Activated T-cell treated with anti-CD3 and anti-CD28 coated beads for 24 hours (primary cell): ENCODE results near the gene ISL2.

Experiments
- DNase-seq: peaks from one replicate; pipeline ENCODE4 v3.0.0-alpha.2; 2020; ENCODE audit warnings: low read depth

Gene ISL2

GRCh38 chr15:76342058-76342381, 5.4 kb downstream of the ISL2 start:
- no peak for DNase-seq

- no peak for DNase-seq
Measured at GRCh38 chr15:76342382-76343201, 6.0 kb downstream of the ISL2 start.

- DNase-seq, result no peak
Measured at GRCh38 chr15:76343313-76343996, 6.9 kb downstream of the ISL2 start.

GRCh38 chr15:76344893-76345582, 8.5 kb downstream of the ISL2 start:
- DNase-seq, result no peak

GRCh38 chr15:76345583-76345879, 9.0 kb downstream of the ISL2 start:
- no peak for DNase-seq

GRCh38 chr15:76345880-76346668, 9.5 kb downstream of the ISL2 start:
- no peak for DNase-seq

- no peak for DNase-seq
Measured at GRCh38 chr15:76346669-76347481, 10.3 kb downstream of the ISL2 start.

- no peak for DNase-seq
Measured at GRCh38 chr15:76347482-76348055, 11.0 kb downstream of the ISL2 start.

GRCh38 chr15:76349301-76350070, 12.9 kb downstream of the ISL2 start:
- no peak for DNase-seq

GRCh38 chr15:76353023-76353577, 16.5 kb downstream of the ISL2 start:
- DNase-seq, result no peak

- DNase-seq, result no peak
Measured at GRCh38 chr15:76353903-76354302, 17.3 kb downstream of the ISL2 start.

- DNase-seq, result no peak
Measured at GRCh38 chr15:76354823-76355440, 18.4 kb downstream of the ISL2 start.

- no peak for DNase-seq
Measured at GRCh38 chr15:76358453-76358852, 21.9 kb downstream of the ISL2 start.

- no peak for DNase-seq
Measured at GRCh38 chr15:76359152-76359551, 22.6 kb downstream of the ISL2 start.

- DNase-seq, result no peak
Measured at GRCh38 chr15:76360416-76360815, 23.8 kb downstream of the ISL2 start.

GRCh38 chr15:76363251-76363650, 26.7 kb downstream of the ISL2 start:
- no peak for DNase-seq

GRCh38 chr15:76366714-76367113, 30.1 kb downstream of the ISL2 start:
- no peak for DNase-seq

GRCh38 chr15:76368122-76368621, 31.6 kb downstream of the ISL2 start:
- no peak for DNase-seq

GRCh38 chr15:76376029-76376428, 39.5 kb downstream of the ISL2 start:
- DNase-seq, result no peak

- DNase-seq, result no peak
Measured at GRCh38 chr15:76376816-76377215, 40.2 kb downstream of the ISL2 start.
